NOMO-1 (cell line): ENCODE measurements around the gene WDR20.
A peak's percentile ranks its signal among the peaks of the same experiment; 100 is the strongest.

Experiments used
- DNase-seq, 2 experiments: peaks; one replicate each; lab custom pipeline; 2025; ENCODE audit not compliant: unreplicated experiment in 2 of 2; lab: John Stamatoyannopoulos, UW

WDR20 gene

GRCh38 chr14:102196039-102196901 lies 56.6 kb downstream of the WDR20 start:
- DNase-seq = no peak

- no peak for DNase-seq
These were observed 57.2 kb downstream of the WDR20 start for GRCh38 chr14:102196902-102197230.

GRCh38 chr14:102197317-102197853 lies 57.7 kb downstream of the WDR20 start:
- DNase-seq = no peak

- DNase-seq = peak; percentile 10 to 12
These were observed 61.1 kb downstream of the WDR20 start for GRCh38 chr14:102200690-102201352.

GRCh38 chr14:102201353-102201738 lies 61.6 kb downstream of the WDR20 start:
- no peak for DNase-seq

GRCh38 chr14:102201776-102202175 lies 62.1 kb downstream of the WDR20 start:
- no peak for DNase-seq

GRCh38 chr14:102202944-102203343 lies 63.2 kb downstream of the WDR20 start:
- no peak for DNase-seq

- DNase-seq = no peak
These were observed 63.7 kb downstream of the WDR20 start for GRCh38 chr14:102203382-102203781.

- no peak for DNase-seq
These were observed 65.9 kb downstream of the WDR20 start for GRCh38 chr14:102205560-102205959.

GRCh38 chr14:102206918-102207317 lies 67.2 kb downstream of the WDR20 start:
- DNase-seq = no peak

GRCh38 chr14:102207831-102208365 lies 68.2 kb downstream of the WDR20 start:
- DNase-seq = no peak

- no peak for DNase-seq
These were observed 69.0 kb downstream of the WDR20 start for GRCh38 chr14:102208741-102209140.

- no peak for DNase-seq
These were observed 69.7 kb downstream of the WDR20 start for GRCh38 chr14:102209224-102209966.

GRCh38 chr14:102210421-102211042 lies 70.8 kb downstream of the WDR20 start:
- no peak for DNase-seq

GRCh38 chr14:102211240-102211639 lies 71.5 kb downstream of the WDR20 start:
- DNase-seq = no peak

GRCh38 chr14:102212356-102212755 lies 72.7 kb downstream of the WDR20 start:
- DNase-seq = no peak

GRCh38 chr14:102212845-102213244 lies 73.1 kb downstream of the WDR20 start:
- no peak for DNase-seq

- DNase-seq = no peak
These were observed 73.8 kb downstream of the WDR20 start for GRCh38 chr14:102213470-102213869.

GRCh38 chr14:102213984-102214658 lies 74.4 kb downstream of the WDR20 start:
- DNase-seq = no peak

GRCh38 chr14:102215071-102215470 lies 75.4 kb downstream of the WDR20 start:
- no peak for DNase-seq
